Inflammatory macrophage treated with lipopolysaccharide for 1 hour (primary cell): ENCODE data around the gene FXYD7.
"Not testable (repeated sequence)": the region's sequence is repeated elsewhere in the genome, so short reads cannot be mapped to it uniquely, and the experiment has no call there.

ENCODE experiments used
- DNase-seq, 2 donors: peaks; one replicate each; pipeline ENCODE4 v3.0.0-alpha.2; 2020 to 2022

Gene FXYD7

GRCh38 chr19:35146746-35147459, 3.8 kb downstream of the FXYD7 start:
- DNase-seq: peak in 1 of 2 donors; percentile 17

DNA sequence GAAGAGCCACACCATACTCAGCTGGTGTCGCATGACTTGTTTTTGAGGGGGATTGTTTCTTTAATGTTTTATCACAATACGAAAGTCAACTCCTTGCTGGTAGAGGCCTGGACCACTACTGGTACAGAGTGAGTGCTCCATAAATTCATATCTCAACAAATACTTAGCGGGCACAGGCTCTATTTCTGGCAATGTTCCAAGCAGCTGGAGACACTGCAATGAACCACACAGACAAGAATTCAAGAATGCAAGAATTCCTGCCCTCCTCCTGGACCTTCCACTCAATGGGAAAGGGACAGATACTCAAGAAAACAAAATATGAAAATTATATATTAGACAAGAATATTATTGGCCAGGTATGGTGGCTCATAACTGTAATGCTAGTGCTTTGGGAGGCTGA, 6.4 kb downstream of the FXYD7 start:
- no peak for DNase-seq

DNA sequence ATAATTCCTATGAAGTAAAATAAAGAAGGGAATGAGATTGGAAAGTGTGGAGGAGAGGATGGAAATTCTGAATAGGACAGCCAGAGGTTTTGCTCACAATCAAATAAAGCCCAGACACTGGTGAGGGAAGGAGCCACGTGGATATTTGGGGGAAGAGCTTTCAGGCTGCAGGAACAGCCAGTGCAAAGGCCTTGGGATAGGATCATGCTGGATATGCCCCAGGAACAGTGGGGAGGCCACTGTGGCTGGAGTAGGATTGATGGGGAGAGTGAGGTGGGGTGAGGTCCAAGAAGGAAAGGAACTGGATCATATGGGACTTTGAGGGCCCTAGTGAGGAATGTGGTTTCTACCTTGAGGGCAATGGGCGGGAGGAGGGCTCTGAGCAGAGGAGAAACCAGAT, 7.4 kb downstream of the FXYD7 start:
- no peak for DNase-seq

DNA sequence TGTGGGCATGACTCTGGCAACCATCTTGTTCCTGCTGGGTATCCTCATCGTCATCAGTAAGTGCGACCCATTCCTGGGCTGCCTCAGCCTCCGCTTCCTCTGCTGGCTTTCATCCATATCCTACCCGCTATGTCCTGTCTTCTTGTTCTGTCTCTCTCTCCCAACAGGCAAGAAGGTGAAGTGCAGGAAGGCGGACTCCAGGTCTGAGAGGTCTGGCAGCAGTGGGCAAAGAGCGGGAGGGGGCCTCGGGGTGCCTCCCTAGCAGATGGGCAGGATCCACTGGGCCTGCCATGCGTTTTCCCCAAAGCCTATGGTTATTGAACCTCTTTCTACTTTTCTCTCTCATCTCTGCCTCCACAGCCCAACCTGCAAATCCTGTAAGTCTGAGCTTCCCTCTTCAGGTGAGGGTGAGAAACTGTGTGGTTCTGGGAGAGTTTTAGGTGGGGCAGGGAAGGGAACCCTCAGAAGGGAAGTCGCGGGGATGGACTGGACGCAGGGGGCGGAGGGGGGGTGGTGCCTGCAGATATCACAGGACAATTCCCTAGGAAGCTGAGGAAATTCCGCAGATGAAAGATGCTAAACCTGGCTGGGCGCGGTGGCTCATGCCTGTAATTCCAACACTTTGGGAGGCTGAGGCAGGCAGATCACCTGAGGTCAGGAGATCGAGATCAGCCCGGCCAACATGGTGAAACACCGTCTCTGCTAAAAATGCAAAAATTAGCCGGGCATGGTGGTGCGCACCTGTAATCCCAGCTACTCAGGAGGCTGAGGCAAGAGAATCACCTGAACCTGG, 8.4 kb downstream of the FXYD7 start:
- DNase-seq: no peak

GRCh38 chr19:35153129-35153522, 10.1 kb downstream of the FXYD7 start:
- DNase-seq: not testable (repeated sequence)

DNA sequence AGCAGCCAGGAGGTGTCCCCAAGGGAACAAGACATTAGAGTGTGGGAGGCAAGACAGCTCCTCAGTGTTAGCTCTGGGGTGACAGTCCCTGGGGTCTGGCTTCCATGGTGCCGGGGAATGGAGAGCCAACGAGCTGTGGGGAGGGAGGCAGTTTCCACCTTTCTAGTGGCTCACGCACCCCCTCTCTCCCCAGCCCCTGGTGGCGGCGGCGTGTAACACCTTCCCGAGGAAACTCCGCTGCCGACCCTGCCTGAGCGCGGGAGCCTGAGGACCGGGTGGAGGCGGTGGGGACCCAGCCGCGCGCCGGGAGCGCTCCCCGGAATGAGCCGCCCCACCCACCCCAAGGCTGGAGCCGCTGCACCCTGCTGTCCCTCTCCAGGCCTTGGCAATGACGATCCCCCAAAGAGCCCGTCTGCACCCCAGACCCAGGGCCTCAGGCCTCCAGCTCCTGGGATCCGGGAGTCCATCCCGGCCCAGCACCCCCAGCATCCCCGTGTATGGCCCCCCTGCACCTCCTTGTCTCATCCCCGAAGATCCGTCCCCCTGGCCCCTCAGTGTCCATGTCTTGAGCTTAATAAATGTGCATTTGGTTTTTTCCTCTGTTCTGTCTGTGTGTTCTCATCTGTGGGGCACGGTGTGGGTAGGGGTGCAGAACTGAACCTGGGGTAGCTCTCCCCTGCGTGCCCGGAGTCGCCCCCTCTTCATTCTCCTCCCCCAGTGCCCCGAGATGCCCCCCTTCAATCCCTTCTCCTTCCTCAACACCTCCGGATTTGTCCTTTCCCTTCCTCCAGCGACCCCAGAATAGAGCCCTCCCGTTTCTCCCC, 10.9 kb downstream of the FXYD7 start:
- peak in 1 of 2 donors; percentile 27 for DNase-seq

GRCh38 chr19:35154525-35155406, 11.7 kb downstream of the FXYD7 start, which contains the start of gene FXYD5:
FXYD5 (plus strand) TSS chr19:35154735; CDS start chr19:35155551, 816 bp downstream.
- peak; percentile 81 to 84 for DNase-seq

GRCh38 chr19:35155441-35155840, 12.4 kb downstream of the FXYD7 start:
- no peak for DNase-seq

DNA sequence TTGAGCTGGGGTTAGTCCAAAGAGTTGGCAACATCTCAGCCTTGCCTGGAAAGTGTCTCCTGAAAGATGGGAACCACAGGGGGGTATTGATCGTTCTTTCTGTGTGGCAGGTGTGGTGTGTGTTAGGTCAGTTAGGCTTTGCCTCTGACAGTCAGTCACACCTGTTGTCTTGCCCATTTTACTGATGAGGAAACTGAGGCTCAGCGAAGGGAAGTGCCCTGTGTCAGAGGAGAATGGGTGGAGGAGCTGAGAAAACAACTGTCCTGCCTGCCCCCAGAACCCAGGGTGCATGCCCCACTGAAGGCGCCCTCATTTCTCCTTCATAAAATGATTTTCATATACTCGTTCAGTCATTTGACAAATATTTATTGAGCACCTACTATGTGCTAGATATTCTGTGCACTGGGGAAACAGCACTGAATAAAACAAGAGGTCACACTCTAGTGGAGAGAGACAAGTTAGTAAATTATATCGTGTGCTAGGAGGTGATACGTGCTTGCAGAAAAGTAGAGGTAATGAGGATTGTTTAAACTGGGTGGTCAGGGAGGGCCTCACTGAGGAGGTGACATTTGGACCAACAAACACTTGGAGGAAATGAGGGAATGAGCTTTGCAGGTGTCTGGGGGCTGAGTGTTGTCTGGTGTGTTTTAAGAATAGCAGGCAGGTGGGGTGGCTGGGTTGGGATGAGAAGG, 13.1 kb downstream of the FXYD7 start:
- DNase-seq: no peak

- DNase-seq: no peak
Measured at GRCh38 chr19:35156673-35157014, 13.6 kb downstream of the FXYD7 start.

GRCh38 chr19:35157431-35157830, 14.4 kb downstream of the FXYD7 start:
- DNase-seq: no peak

GRCh38 chr19:35159606-35160005, 16.6 kb downstream of the FXYD7 start:
- no peak for DNase-seq

DNA sequence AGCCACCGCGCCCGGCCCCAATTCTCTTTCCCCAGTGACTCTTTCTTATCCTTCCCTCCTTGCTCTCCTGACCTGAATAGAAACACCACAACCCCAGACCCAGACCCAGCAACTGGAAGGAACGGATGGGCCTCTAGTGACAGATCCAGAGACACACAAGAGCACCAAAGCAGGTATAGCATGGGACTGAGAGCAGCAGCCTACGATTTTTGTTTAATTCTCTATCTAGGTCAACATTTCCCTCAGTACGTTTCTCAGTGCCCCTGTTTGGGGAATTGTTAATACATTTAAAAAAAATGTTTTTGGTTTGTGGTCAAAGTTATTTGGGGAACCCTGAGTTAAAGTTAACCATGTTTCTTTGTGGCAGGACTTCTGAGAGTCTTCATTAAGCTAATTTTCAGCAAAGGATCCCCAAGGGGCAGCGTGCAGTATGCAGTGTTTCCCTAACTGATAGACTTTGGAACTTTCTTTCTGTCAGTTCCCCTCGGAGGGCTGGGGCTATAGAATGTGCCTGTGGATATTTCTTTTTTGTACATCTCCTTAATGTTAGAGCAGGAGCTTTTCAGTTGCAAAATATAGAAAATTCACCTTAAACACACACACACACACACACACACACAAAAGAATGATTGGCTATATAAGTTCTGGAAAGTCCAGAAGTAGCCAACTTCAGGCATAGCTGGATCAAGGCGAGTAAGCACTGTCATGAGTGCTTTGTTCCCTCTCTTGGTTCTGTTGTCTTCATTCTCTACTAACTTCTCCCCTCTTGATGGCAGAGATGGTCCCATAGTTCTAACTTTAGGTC, 17.8 kb downstream of the FXYD7 start:
- no peak for DNase-seq

- DNase-seq: no peak
Measured at GRCh38 chr19:35161434-35161743, 18.3 kb downstream of the FXYD7 start.

- no peak for DNase-seq
Measured at GRCh38 chr19:35162471-35163326, 19.6 kb downstream of the FXYD7 start.

- no peak for DNase-seq
Measured at GRCh38 chr19:35164418-35164817, 21.4 kb downstream of the FXYD7 start.

DNA sequence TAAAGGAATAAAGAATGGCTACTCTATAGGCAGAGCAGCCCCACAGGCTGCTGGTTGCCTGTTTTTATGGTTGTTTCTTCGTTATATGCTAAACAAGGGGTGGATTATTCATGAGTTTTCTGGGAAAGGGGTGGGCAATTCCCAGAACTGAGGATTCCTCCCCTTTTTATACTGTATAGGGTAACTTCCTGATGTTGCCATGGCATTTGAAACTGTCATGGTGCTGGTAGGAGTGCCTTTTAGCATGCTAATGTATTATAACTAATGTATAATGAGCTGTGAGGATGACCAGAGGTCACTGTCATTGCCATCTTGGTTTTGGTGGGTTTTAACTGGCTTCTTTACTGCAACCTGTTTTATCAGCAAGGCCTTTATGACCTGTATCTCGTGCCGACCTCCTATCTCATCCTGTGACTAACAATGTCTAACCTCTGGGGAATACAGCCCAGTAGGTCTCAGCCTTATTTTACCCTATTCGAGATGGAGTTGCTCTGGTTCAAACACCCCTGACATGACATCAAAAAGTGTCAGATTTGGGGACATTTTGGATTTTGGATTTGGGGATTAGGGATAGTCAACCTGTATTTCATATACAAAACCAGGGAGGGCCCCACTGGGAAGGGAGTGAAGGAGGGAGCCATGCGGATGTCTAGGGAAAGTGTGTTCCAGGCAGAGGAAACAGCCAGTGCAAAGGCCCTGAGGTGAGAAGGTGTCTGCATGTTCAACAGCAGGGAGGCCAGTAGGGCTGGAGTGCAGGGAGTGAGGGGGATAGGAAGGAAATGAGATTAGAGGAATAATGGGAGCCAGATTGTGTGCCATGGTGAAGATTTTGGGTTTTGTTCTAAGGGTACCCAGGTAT, 22.4 kb downstream of the FXYD7 start:
- no peak for DNase-seq

DNA sequence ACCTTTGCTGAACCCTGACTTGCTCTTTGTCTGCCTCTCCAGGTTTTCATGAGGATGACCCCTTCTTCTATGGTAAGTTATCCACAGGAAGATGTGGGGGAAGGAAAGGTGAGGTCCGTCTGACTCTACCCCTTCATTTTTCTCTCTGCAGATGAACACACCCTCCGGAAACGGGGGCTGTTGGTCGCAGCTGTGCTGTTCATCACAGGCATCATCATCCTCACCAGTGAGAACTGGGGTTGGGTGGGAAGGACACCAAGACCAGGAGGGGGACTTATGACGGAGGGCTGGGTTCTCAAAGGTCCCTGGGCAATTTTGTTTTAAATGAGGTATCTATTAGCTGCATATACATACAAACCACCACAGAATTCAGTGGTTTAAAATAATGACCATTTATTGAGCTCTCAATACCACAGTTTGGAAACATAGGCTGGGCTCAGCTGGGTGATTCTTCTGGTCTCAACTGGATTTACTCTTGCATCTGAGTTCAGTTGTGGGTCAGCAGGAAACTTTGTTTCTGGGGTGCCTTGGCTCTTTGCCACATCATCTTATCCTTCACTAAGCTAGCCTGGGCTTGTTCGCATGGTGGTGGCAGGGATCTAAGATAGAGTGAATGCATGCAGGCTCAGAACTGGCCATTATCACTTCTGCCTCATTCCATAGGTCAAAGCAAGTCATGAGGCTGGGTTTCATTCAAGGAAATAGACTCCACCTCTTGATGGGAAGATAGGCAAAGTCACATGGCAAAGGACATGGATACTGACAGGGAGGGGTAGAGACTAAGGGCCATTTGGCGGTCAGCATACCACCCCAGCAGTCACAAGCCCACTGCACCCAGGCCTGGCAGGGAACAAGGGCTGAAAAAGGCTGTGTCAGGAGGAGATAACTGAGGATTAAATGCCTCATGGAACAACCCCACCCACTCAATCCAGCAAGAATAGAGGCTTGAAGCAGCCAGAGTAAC, 23.3 kb downstream of the FXYD7 start:
- DNase-seq: no peak
